HL-60 (cell line): ENCODE results near the gene ZNF284.

Experiments used
- DNase-seq, 2 experiments: peaks; one replicate each; pipeline ENCODE4 v3.0.0-alpha.2; 2010 to 2020; ENCODE audit warnings: low read depth in 1 of 2, low spot score in 1 of 2
- H3K27ac ChIP-seq: fragments of 250-450 bp; sonication (Bioruptor Pico); replicated peaks from 2 replicates; pipeline ENCODE4 v1.5.1; 2020; ENCODE audit warnings: mild to moderate bottlenecking, moderate library complexity
- H3K27me3 ChIP-seq: fragments of 250-450 bp; sonication (Bioruptor Pico); 2 replicates; pipeline ENCODE4 v1.5.1; 2021; ENCODE audit warnings: mild to moderate bottlenecking, moderate library complexity; ENCODE audit not compliant: insufficient read depth, poor library complexity, severe bottlenecking
- H3K4me3 ChIP-seq: replicated peaks from 2 replicates; pipeline ENCODE4 v1.5.1; 2011; ENCODE audit warnings: mild to moderate bottlenecking, control low read depth, low read length; ENCODE audit not compliant: insufficient read depth
- GABPA ChIP-seq: IDR thresholded peaks from 2 replicates; pipeline ENCODE4 v1.6.1; 2012; ENCODE audit warnings: low read depth
- POLR2AphosphoS5 ChIP-seq: IDR thresholded peaks from 2 replicates; pipeline ENCODE4 v1.6.1; 2012; ENCODE audit warnings: low read depth
- REST ChIP-seq: IDR thresholded peaks from 2 replicates; pipeline ENCODE4 v1.6.1; 2012; ENCODE audit warnings: low read depth; ENCODE audit not compliant: insufficient replicate concordance
- SPI1 ChIP-seq: IDR thresholded peaks from 2 replicates; pipeline ENCODE4 v1.6.1; 2012; ENCODE audit warnings: low read depth, mild to moderate bottlenecking, borderline replicate concordance
- TF ChIP-seq, protein P1 (sequence below): IDR thresholded peaks from one replicate; pipeline ENCODE4 v1.5.1; 2011; ENCODE audit warnings: low read length, control low read depth, inconsistent platforms; ENCODE audit not compliant: insufficient read depth

ZNF284 gene

DNA sequence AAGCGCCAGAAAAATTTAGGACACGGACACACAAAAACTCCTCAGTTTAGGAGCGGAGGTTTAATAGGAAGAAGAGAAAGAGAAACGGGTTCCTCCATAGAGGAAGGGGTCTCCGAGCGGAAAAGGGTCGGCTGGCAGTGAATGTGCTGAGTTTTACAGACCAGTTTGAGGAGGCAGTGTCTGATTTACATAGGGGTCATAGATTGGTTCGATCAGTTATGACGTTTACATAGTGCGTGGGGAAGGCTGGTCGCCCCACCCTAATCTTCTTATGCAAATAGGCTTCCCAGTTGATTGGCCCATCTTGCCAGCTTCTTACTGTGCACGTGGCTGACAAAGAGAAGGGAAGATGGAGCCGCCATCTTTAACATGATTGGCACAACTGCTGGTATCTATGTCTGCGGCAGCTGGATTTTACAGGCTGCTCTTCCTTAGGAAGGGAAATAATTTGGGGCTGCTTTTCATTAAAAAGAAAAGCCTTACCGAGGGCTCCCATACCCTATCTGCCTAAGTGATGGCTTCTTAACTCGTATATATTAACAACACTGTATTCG, 40.0 kb downstream of the ZNF284 start:
- Histone ChIP-seq H3K27me3 (no peaks in the 10 kb centered on the region), H3K4me3 (no peak overlapping the region), H3K27ac (no peak overlapping the region)
- TF ChIP-seq SPI1 (no peak), GABPA (no peak), POLR2AphosphoS5 (no peak), REST (no peak)
- TF ChIP-seq, protein P1, sequence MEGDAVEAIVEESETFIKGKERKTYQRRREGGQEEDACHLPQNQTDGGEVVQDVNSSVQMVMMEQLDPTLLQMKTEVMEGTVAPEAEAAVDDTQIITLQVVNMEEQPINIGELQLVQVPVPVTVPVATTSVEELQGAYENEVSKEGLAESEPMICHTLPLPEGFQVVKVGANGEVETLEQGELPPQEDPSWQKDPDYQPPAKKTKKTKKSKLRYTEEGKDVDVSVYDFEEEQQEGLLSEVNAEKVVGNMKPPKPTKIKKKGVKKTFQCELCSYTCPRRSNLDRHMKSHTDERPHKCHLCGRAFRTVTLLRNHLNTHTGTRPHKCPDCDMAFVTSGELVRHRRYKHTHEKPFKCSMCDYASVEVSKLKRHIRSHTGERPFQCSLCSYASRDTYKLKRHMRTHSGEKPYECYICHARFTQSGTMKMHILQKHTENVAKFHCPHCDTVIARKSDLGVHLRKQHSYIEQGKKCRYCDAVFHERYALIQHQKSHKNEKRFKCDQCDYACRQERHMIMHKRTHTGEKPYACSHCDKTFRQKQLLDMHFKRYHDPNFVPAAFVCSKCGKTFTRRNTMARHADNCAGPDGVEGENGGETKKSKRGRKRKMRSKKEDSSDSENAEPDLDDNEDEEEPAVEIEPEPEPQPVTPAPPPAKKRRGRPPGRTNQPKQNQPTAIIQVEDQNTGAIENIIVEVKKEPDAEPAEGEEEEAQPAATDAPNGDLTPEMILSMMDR = no peak
- DNase-seq = peak in 1 of 2 experiments; percentile 4

DNA sequence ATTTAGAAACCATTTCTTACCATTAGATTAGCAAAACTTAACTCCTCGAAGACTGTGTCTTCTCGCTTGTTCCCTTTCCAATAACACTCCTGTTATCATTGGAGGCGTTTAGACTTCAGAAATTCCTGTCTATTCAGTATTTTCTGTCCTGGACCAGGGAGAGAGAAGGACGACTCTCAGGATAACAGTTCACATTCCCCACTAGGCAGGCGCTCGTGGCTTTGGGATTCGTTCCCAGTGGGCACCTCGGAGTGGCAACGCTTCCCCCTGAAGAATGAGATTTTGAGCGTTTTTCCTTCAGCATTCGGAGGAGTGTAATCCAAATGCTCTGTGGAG, 40.8 kb downstream of the ZNF284 start:
- Histone ChIP-seq H3K27me3 (no peaks in the 10 kb centered on the region), H3K27ac (no peak overlapping the region; the same call in 1 of the 2 replicates), H3K4me3 (peak overlapping the region; percentile 94)
- DNase-seq = no peak
- TF ChIP-seq POLR2AphosphoS5 (no peak), REST (no peak), GABPA (no peak)

DNA sequence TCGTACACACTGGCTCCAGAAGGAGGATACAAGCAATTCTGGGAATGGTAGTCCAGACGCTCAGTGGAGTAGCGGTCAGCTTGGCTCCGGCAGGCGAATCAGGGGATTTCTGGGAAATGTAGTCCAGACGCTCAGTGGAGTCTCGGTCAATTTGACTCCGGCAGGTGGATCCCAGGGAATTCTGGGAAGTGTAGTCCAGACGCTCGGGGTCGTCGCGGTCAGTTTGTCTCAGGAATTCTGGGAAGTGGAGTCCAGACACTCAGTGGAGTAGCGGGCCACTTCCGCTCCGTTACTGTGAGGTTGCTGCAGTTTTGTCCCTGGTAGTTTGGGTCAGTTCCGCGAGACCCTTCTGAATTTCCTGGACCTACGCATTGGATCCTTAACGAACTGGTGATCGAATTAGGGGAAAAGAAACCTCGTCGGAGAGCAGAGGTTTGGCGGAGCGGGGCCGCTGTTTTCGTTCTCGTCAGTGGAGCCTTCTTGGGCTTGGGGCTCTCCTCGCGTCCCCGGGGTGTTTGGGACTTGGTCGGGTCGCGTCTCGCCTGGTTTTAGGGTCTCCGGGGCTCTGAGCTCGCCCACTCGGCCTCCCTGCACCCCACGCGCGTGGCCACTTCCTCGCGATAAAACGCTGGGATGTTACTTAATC, 41.3 kb downstream of the ZNF284 start, which contains the start of gene ZNF225:
ZNF225 (plus strand) TSS at position 262 of the 646 bp plus-strand sequence. CDS start 2,429 bp downstream, outside the sequence.
- H3K27me3 ChIP-seq = no peaks in the 10 kb centered on the region
- TF ChIP-seq SPI1 = peak; percentile 92
- TF ChIP-seq POLR2AphosphoS5 = peak; percentile 50; the same call in 1 of the 2 replicates
- TF ChIP-seq GABPA = peak; percentile 79
- TF ChIP-seq REST = no peak
- TF ChIP-seq, protein P1 = no peak
- H3K27ac ChIP-seq = peak within 1 kb of the TSS; percentile 60
- H3K4me3 ChIP-seq = peak within 1 kb of the TSS; percentile 94
- peak; percentile 99 for DNase-seq
